GM21390 (cell line): ENCODE data around the gene MCMBP.
"Not testable (repeated sequence)": the region's sequence is repeated elsewhere in the genome, so short reads cannot be mapped to it uniquely, and the experiment has no call there.

Experiments used
- ATAC-seq: cut with Tn5 transposase; IDR thresholded peaks from one replicate; pipeline ENCODE4 v1.9.1; 2021; ENCODE audit not compliant: unreplicated experiment

Gene MCMBP

DNA sequence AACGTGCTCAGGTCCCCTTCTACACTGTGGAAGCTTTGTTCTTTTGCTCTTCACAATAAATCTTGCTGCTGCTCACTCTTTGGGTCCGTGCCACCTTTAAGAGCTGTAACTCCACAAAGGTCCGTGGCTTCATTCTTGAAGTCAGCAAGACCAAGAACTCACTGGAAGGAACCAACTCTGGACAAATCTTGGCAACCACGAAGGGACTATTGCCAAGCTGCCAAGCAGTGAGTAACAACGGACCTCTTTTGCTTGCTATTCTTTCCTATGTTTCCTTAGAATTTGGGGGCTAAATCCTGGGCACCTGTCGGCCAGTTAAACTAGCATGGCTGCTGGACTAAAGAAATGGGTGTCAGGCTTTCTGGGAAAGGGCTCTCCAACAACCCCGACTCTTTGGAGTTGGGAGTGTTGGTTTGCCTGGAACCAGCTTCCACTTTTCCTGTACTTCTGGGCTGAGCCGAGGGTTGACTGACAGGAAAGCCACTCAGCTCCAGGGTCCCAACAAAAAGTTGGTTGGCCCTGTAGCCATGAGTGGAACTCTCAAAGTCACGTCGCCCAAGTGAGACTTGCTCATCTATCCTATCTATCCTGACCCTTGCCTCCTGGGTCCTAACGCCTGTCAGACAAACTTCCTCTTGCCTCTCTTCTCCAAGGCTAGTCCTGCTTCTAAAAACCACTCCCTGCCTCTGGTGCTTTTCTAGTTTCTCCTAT lies 11.4 kb upstream of the MCMBP start:
- not testable (repeated sequence) for ATAC-seq

DNA sequence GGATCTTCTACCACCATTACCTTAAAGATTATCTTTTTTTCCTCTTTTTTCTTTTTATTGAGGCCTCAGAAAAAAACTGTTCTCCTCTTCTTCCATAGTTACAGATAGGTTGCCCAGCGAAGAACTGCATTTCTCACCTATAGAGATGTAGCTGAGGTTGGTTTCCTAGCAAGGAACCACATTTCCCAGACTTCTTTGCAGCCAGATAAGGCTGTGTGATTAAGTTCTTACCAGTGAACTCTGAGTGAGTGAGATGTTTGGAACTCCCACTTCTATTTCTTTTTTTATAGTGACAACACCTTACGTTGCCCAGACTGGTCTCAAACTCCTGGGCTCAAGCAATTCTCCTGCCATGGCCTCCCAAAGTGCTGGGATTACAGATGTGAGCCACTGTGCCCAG lies 5.9 kb upstream of the MCMBP start:
- ATAC-seq, result no peak

DNA sequence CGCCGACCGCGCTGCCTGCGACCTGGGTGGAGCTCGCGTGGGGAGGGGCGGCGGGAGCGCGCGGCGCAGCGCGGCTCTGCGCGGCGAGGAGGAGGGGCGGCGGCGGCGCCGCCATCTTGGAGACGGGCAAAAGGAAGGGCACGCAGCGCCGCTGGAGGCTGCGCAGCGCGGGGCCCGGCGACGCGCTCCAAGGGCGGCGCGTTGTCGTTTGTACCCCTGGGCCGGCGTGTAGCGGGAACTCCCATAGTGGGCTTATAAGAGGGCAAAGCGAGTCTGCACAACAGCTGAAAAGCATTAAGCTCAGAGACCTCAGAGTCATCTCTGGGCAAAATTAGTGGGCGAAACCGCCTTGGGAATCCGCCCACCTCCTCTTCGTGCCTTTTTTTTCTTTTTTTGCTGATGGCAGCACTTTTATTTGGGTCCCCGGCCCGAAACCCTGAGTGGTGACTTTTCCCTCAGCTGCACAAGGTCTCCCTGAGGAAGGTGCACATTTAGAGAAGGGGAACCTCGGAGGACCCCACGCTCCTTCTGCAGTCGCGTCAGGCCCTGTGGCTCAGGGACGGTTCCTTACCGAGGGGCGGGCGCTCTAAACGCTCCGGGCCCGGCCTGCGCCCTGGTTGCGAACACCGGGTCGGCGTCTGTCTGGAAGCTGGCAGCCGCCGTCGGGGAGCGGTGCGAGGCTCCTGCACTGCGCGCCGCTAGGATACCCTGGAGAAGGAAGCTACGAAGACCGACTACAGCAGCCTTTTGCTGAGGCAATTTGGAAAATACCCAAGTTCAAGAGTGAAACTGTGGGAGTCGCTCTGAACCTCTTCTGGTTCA lies 428 bp upstream of the MCMBP start:
- ATAC-seq, result peak; percentile 87

DNA sequence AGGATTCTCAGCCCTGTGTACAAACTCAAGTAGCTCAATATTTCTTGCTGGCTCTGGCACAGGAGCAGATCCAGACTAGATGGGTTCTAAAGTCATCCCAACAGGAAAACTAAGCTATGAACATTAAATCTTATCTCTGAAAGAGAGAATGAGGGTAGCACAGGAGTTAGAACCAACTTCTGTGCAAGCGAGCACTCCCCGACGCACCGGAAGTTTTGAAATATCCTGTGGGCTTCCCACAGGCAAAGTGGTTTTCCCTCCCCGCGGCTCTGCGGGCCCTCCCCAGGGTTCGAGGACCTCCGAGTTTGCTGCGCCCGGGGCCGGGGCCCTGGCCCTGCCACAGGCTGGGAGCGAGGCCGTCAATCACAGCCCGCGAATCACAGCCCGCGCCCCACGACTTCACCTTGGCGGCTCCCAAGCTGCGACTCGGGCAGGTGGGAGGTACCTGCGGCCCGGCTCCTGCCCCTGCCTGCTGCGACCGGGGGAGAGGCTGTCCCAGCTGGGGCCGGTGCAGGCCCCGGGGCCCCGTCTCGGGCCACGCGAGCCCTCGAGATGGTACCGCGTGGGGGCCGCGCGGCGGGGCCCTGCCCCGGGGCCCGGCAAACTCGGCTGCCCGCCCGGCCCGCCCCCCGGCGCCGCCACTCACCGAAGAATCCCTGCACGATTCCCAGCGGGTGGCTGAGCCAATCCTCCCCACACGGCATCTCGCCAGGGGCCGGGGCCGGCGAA lies 598 bp downstream of the MCMBP start:
- peak; percentile 38 for ATAC-seq

DNA sequence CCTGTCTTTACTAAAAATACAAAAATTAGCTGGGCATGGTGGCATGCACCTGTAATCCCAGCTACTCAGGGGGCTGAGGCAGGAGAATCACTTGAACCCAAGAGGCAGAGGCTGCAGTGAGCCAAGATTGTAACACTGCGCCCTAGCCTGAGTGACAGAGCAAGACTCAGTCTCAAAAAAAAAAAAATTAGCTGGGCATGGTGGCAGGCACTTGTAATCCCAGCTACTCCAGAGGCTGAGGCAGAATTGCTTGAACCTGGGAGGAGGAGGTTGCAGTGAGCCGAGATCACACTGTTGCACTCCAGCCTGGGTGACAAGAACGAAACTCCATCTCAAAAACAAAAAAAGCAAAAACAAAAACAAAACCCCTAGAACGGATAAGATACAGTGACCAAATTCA lies 3.2 kb downstream of the MCMBP start:
- not testable (repeated sequence) for ATAC-seq

DNA sequence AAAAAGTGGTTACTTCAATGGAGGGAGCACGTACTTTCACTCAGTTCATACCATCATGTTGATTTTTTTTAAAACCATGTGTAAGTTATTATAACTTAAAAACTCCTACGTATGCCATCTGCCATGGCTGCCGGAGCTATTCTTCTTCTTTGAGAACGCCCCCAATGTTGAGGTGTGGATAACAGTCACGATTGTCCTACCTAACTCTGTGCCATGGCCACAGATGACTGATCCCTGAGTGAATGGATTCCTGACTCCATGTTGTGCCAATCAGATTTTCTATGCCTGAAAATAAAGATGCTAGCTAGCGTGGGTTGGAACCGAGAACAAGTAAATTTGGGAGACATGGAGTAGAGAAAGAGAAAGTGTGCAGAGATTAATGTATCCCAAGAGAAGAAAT lies 5.3 kb downstream of the MCMBP start:
- ATAC-seq, result no peak

DNA sequence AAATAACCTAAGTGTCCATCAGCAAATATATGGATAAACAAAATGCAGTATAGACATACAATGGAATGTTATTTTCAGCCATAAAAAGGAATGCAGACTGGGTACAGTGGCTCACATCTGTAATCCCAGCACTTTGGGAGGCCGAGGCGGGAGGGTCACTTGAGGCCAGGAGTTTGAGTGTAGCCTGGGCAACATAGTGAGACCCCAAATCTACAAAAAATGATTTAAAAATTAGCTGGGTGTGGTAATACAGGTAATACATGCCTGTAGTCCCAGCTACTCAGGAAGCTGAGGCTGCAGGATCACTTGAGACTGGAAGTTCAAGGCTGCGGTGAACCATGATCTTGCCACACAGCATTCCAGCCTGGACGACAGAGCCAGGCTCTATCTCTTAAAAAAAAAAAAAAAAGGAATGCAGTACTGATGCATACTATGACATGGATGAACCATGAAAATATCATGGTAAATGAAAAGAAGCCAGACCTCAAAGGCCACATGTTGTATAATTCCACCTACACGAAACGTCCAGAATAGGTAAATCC lies 6.9 kb downstream of the MCMBP start:
- no peak for ATAC-seq

DNA sequence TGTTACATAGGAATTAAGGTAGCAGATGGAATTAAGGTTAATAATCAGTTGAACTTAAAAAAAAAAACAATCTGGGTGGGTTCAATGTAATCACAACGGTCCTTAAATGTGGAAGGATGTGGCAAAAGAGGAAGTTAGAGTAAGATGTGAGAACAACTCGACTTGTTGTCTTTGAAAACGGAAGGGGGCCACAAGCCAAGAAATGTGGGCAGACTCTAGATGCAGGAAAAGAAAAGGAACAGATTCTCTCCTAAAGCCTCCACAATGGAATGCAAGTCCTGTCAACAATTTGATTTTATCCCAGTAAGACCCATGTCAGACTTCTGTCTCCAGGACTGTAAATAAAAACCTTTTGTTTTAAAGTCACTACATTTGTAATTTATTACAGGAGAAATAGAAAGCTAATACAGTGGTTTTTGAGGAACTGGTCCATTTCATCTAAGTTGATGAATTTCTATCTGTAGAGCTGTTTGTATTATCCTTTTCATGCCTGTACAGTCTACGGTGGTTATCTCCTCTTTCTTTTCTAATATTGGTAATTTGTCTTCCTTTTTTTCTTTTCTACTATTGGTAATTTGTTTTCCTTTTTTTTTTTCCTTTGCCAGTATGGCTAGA lies 8.6 kb downstream of the MCMBP start:
- ATAC-seq, result no peak

DNA sequence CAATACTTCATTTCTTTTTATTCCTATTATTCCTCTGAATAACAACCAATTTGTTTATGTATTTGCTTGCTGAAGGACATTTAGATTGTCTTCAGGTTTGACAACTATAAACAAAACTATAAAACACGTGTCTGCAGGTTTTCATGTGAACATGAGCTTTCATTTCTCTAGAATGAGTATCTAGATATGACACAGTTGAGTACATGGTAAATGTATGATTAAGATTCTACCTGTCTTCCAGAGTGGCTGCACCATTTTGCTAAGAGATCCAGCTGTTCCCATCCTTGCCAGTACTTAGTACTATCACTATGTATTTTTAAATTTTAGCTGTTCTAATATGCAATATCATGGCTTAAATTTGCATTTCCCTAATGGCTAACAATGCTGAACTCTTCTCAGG lies 10.1 kb downstream of the MCMBP start:
- ATAC-seq, result no peak

DNA sequence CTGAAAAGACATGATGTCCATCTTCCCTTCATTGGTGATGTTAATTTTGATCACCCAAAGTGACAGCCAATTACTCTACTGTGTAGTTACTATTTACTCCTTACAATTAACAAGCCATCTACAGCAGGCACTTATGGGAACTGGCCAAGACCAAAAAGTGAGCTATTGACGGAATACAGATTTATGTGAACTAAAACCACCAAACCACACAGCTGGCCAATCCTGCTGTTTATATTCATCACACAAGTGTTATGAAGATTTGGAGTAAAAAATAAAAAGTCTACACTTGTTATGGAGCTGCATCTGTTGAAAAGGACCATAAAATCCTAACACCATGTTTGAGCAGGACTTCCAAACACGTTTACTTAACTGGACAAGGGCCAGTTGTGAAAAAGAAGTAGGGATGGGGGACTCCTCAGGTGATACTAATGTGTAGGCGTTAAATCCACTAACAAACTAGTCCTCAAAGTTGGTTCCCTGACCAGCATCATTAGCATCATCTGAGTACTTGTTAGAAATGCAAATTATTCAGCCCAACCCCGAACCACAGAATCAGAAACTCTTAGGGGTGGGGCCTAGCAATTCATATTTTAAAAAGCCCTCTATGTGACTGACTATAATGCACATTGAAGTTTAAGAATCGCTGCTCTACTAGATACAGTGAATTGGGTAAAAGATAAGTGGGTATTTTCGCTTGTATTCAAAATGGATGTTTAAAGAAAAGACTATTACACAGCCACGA lies 11.6 kb downstream of the MCMBP start:
- ATAC-seq, result no peak

DNA sequence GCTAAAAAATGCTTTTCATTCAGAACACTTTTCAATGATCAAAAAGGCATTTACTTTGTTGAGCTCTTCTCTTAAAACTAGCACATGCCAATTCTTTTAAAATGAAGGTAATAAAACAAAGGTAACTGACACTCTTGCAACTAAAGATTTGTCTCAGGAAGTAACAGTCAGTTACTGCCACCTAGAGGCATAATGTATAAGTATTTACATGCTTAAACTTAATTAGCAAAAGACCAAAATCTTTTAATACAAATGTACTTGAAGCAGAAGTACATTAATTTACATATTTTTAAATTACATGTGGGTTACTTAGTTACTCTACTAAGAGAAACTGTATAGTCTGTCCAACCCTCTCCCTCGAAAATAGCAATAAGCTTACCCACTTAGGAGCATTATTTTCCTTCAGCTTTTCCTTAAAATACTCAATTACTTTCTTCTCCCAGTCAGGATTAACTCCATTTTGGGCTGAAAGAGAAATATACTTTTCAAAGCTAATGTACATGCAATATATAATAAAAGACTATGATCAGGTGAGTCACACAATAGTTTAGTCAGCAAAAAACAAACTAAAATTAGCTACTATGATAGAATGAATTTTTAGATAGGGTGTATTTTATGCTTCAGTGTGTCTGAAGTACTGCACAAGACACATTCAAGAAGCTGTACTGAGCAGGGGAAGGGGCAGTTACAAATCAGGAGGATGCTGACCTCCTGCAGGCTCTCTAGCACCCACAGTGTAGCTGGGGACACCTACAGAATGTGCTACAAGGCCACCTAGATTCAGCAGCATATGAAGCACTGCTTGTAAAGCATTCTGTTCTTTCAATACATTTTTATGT lies 13.0 kb downstream of the MCMBP start:
- no peak for ATAC-seq

DNA sequence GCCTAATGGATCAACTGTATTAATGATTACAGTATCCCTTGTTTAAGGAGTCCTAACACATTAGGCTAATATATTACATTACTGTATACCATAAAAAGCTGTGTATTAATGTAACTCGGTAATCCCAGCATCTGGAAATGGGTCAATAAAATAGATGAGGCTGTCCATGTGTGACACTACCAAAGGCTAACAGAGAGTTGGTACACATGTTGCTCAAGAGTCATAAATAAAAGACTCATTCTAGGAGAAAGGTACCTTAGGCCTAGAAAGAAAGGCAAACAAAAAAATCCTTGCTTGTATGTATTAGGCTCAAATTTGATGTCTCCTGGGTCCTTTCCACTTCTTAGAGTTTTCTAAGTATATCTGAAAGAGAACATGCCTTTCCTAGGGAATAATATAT lies 14.6 kb downstream of the MCMBP start:
- no peak for ATAC-seq

DNA sequence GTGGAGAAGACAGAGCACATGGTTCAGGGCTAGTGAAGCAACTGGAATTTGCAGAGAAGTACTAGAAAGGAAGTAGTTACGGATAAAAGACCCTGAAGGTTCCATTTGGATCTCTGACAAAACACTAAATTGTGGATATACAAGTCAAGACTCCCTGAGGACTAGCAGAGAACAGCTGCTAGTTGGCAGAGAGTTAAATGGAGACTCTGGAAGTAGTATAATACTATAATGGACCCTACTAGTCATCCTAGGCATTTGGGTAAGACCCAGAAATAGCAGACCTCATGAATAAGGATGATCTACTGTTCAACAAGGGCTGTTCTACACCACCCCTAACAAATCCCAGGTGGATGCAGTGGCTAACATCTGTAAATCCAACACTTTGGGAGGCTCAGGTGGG lies 19.1 kb downstream of the MCMBP start:
- no peak for ATAC-seq

DNA sequence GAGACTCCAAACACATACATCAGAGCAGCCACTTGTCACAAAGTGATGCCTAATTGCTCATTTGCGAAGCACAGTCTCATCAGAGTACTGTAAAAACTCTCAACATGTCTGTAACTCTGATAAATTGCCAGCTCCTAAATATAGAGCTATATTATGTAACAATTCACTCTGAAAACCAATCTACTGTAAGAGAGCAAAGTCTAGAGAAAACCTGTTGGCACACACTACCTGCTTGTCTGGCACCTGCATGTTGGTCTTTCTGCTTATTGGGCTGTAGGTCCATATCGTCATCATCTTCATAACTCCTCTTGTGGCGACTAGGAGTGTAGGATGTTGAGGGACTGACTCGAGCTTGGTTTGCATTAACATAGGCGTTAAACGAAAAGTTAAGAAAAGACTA lies 19.8 kb downstream of the MCMBP start:
- no peak for ATAC-seq

DNA sequence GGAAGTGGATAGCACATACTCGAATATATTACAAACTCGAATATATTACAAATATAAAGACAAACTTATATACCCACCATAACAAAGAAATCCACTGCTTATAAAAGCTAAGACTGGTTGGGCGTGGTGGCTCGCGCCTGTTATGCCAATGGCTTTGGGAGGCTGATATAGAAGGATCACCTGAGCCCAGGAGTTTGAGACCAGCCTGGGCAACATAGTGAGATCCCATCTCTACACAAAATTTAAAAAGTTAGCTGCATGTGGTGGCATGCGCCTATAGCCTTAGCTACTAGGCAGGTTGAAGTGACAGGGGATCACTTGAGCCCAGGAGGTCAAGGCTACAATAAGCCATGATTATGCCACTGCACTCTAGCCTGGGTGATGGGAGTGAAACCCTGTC lies 20.4 kb downstream of the MCMBP start:
- ATAC-seq, result no peak

DNA sequence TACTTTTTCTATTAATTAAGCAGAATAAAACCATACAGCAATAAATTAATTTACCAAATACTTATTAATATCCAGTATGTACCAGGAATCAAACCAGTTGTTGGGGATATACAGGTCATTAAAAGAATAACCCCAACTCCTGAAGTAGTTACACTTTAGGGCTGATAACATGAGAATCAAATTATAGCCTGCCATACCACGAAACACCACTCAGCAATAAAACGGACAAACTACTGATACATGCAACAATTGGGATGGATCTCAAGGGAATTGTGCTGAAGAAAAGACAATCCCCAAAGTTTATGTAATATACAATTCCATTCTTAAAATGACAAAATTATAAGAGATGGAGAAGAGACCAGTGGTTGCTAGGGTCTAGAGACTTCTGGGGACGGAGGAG lies 22.7 kb downstream of the MCMBP start:
- no peak for ATAC-seq

DNA sequence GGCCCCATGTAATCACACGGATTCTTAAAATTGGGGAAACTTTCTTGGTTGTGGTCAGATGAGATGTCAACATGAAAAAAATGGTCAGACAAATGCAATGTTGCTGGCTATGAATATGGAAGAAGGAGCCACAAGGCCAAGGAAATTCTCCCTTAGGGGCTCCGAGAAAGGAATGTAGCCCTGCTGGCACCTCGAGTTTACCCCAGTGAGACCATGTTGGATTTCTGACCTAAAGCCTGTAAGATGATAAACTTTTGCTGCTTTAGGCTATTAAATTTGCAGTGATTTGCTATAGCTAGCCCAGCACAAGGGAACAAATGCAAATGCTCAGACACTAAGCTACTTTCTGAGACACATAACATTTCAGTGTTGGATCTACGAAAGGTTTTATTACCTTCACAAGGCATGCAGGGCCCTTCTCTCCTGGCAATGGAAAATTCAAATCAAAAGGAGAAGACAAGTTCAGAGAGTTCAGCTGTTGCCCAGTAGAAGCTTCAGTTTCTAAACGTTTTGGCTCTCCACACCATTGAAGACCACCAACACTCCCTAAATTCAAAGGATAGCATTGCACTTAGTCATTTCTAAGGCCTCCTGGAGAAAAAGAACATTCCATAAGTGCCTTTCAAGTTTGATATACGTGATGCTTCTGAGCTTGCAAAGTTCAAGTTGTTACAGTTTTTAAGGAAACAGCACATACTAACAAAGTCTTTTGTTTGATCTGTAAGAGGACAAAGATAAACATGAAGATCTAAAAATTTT lies 23.4 kb downstream of the MCMBP start:
- no peak for ATAC-seq

DNA sequence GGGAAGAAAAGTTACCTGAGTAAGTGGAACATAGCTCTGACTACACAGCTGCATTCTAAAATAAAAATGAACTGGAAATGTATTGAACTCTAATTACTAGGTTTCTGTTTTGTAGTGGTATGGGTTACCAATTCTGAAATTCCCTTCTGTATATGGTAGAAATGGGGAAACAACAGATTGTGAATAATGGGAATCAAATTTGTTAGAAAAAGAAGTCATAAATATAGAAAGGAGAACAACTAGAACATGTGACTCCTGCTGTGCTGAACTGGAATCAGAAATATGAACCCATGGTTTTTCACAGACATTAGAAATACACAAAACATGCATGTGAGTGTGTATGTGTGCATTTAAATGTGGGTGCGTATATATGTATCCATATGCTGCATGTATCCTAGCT lies 27.0 kb downstream of the MCMBP start:
- no peak for ATAC-seq

DNA sequence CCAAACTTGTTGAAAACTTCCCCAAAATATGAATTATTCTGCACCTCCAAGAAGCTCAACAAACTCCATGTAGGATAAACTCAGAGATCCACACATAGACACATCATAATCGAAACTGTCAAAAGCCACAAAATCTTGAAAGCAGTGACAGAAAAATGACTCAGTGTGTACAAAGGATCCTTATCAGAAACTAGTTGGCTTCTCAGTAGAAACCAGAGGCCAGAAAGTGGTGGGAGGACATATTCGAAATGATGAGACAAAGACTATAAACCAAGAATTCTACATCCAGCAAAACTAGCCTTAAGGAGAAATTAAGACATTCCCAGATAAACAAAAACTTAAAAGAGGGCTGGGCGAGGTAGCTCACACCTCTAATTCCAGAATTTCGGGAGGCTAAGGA lies 38.5 kb downstream of the MCMBP start:
- ATAC-seq, result no peak
